Kidney capillary endothelial cell (primary cell): ENCODE results near the gene XAGE5.
"Not testable (repeated sequence)": the region's sequence is repeated elsewhere in the genome, so short reads cannot be mapped to it uniquely, and the experiment has no call there.

Experiments used
- DNase-seq: peaks from one replicate; pipeline ENCODE4 v3.0.0-alpha.2; 2018; ENCODE audit warnings: low spot score

Gene XAGE5

GRCh38 chrX:52811065-52811625 is at the start of gene XAGE5:
XAGE5 (plus strand) TSS chrX:52811287; CDS start chrX:52812567, 1,280 bp downstream.
- DNase-seq, result no peak

GRCh38 chrX:52765983-52766382 is 45.1 kb upstream of the XAGE5 start:
- not testable (repeated sequence) for DNase-seq

DNA sequence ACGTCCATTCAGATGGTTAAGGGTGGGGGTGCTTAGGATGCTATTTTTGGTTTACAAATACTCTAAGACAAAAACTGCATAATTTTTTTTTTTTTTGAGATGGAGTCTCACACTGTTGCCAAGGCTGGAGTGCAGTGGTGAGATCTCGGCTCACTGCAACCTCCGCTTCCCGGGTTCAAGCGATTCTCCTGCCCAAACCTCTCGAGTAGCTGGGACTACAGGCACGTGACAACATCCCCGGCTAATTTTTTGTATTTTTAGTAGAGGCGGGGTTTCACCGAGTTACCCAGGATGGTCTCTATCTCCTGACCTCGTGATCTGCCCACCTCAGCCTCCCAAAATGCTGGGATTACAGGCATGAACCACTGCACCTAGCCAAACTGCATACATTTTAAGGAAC is 37.6 kb upstream of the XAGE5 start:
- not testable (repeated sequence) for DNase-seq

DNA sequence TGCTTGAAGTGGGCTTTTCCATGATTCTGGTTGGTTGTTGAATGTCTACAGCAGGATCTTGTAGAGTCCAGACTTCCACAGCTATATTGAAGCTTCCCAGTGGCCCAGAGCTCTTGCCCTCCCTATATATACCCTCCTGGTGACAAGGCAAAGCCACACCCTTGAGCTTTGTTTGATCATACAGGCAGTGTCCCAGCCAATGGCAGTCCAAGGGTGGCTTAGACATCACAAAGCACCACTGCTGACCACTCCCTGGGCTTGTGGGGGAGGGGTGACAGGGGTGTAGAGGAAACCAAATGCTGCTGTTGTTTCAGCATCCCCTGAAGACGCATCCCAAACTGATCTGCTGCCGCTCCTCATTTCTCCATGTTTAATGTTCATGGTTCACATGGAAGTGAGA is 13.8 kb upstream of the XAGE5 start, which contains the start of gene SPANXN5:
Gene SPANXN5, minus strand, starts transcription at position 101 of the 400 bp plus-strand sequence. Its CDS starts 79 bp downstream, at position 22.
- not testable (repeated sequence) for DNase-seq

- not testable (repeated sequence) for DNase-seq
Measured at GRCh38 chrX:52804876-52805275, 6.2 kb upstream of the XAGE5 start.

GRCh38 chrX:52819788-52820187 is 8.7 kb downstream of the XAGE5 start:
- no peak for DNase-seq

- DNase-seq, result no peak
Measured at GRCh38 chrX:52821079-52821760, 10.1 kb downstream of the XAGE5 start.

- no peak for DNase-seq
Measured at GRCh38 chrX:52824608-52825007, 13.5 kb downstream of the XAGE5 start.

DNA sequence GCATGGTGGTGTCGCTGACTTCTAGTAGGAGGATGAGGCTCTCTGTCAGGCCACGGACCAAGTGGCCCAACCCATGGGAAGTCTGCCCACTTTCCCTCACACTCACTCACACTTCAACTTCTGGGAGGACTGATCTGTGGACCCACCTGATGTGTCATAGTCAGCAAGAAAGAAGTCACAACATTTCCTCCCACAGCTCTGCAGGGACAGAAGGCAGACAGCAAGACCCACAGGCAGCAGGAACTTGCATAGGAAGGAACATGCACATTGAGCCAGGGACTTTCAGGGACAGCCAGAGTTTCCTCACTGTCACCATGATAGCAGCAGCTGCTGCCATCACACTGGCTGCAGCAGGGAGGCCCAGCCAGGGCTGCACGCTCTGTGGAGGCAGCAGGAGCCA is 19.5 kb downstream of the XAGE5 start:
- DNase-seq, result no peak

DNA sequence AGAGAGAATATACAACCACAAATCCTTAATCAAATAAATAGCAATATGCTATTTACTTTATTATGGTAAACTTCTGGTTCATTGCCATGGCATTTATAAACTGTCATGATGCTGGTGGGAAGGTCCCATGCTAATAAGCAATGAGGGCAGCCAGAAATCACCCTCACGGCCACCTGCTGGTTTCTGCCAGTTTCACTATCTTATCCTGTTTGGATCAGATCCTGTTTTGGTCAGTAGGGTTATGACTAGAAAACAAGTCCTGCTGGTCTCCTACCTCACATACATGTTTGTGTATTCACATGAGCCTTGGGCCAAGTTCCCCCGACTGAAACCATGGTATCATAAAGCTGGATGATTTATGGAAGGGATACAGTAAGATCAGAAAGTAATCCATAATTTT is 28.1 kb downstream of the XAGE5 start:
- no peak for DNase-seq

- DNase-seq, result not testable (repeated sequence)
Measured at GRCh38 chrX:52843619-52844018, 32.5 kb downstream of the XAGE5 start.

GRCh38 chrX:52852110-52852860 is 41.2 kb downstream of the XAGE5 start:
- no peak for DNase-seq

DNA sequence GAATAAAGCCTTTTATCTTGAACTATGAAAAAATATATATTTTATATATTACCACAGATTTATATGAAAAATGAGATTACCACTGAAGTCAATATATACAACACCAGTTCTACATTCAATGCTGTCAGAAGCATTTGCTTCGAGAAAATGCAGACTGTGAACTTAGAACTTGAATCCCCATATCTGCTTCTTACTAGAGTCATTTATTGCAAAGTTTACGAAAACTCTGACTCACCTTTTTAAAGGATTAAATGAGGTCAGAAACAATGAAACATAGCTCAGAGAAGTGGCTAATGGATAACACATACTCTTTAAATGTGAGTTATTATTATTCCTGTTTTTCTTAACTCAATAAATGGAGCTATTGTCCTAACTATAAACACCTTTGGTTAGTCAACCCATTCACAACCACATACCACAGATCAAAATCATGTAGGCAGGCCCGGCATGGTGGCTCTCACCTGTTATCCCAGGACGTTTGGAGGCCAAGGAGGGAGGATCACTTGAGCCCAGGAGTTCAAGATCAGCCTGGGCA is 46.0 kb downstream of the XAGE5 start:
- not testable (repeated sequence) for DNase-seq

- no peak for DNase-seq
Measured at GRCh38 chrX:52865343-52865998, 54.4 kb downstream of the XAGE5 start.
